ENCODE data around the gene TNS2. TPM values are rescaled to one million over a fixed set of nuclear protein-coding genes. Genes with fewer than 3 reads are reported as not detected.
A peak's percentile ranks its signal among the peaks of the same experiment; 100 is the strongest.

Gene TNS2
- total and polyA plus RNA-seq, 9 of the 15 experiments (the other 6 are each of a cell fraction or from before 2014, with no cell fraction given) = 0.28 to 3.1 (median 1.2) TPM; not detected in 1

DNA sequence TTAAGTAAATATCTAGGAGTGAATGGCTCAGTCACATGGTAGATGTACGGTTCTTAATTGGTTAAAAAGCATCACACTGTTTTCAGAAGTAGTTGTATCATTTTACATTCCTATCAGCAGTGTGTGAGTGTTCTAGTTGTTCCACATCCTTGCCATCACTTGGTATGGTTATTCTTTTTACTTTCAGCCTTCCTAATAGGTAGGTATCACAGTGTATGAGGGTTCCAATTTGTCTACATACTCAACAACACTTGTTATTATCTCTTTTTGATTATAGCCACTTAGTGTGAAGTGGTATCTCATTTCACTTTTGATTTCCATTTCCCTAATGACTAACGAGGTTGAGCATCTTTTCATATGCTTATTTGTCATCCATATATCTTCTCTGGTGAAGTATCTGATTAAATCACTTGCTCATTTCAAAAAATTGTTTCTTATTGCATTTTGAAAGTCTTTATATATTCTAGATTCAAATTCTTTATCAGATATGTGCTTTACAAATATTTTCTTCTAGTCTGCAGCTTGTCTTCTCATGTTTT lies 32.8 kb downstream of the TNS2 start:
- WGBS (ENCODE audit: insufficient coverage, low coverage, missing lambda C conversion rate) = 17% methylated on average over 2 of the region's 2 CpGs
- DNase-seq (ENCODE audit: extremely low read depth in 1 of 4, low spot score in 3 of 4) (no peak), ATAC-seq (no peak), FAIRE-seq (no peak)
- no peaks in the 10 kb centered on the region for H3K9me1 ChIP-seq (ENCODE audit: control insufficient read depth, insufficient read depth, low read length)
- ChIA-PET CTCF (ENCODE audit: low intra/inter-chr PET ratio) (no interaction called here), POLR2A (no interaction called here)
- no TSS peak for BruUV-seq (replicated peaks)
- no peaks in the 10 kb centered on the region for H3K9me3 ChIP-seq (replicated peaks; ENCODE audit: control insufficient read depth, insufficient read depth, low read depth, low read length)
- no peak overlapping the region for H3K4me2 ChIP-seq (ENCODE audit: insufficient read depth, low read length)
- no peaks in the 10 kb centered on the region for H4K20me1 ChIP-seq (replicated peaks; ENCODE audit: control insufficient read depth, insufficient read depth, low read length)
- H3K9ac ChIP-seq (ENCODE audit: insufficient read depth in 1 of 2, low read depth in 2 of 2, low read length in 2 of 2) = no peak overlapping the region
- no peak overlapping the region for H3K4me3 ChIP-seq
- H3K27me3 ChIP-seq (ENCODE audit: control insufficient read depth in 2 of 2, insufficient read depth in 2 of 2, low read length in 2 of 2) = no peaks in the 10 kb centered on the region
- H3K36me3 ChIP-seq (ENCODE audit: control insufficient read depth, insufficient read depth, low read length) = no peaks in the 10 kb centered on the region
- no peak overlapping the region for H2AFZ ChIP-seq (ENCODE audit: low read depth, low read length)
- H3K4me1 ChIP-seq (replicated peaks in 1 of 2; ENCODE audit: control insufficient read depth in 2 of 2, insufficient read depth in 2 of 2, low read length in 2 of 2) = peaks cover 5 to 13% of the 10 kb centered on the region in 2 experiments; a peak in 3 of 5 replicates
- no peak overlapping the region for H3K27ac ChIP-seq (ENCODE audit: extremely low read depth, low read depth, low read length)
- peaks cover 8% of the 10 kb centered on the region; the same call in 2 of the 3 replicates for H3K79me2 ChIP-seq (ENCODE audit: control insufficient read depth, insufficient read depth, low read length)
- intact Hi-C loops (cut with micrococcal nuclease) = no loop called here
- in situ Hi-C loops (cut with MboI) = no loop called here
- TF ChIP-seq MYBL2 (IDR thresholded peaks at IDR 0.05; ENCODE audit: low read depth) = no peak
- no peak for TF ChIP-seq MYBL2 (CRISPR knock-in tag; IDR thresholded peaks at IDR 0.05; ENCODE audit: borderline replicate concordance)
- TF ChIP-seq KDM1A (IDR thresholded peaks at IDR 0.05) = peak in 1 of 2 experiments; percentile 11; a peak in 1 of 4 replicates

DNA sequence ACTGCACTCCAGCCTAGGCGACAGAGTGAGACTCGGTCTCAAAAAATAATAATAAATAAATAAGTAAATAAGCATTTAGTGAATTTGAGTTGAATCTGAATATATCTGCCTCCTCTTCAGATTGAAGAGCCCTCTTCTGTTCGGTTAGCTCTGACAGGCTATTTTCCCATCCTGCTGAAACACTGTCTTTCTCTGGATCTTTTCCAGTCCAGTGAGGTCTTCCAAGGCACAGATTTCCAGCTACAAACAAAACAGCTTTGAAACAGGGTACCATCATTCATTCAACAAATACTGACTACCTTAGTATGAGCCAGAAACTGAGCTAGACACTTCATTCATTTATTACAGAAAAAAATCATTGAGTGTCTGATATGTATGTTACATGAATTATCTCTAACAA lies 36.5 kb downstream of the TNS2 start:
- TF ChIP-seq SRSF9 (IDR thresholded peaks at IDR 0.05; ENCODE audit: borderline replicate concordance, low read depth, low read length) = no peak
- no peak for TF ChIP-seq ZSCAN32 (CRISPR knock-in tag; IDR thresholded peaks at IDR 0.05)
- TF ChIP-seq ZNF586 (CRISPR knock-in tag; conservative IDR thresholded peaks at IDR 0.05) = no peak
- H3K9ac ChIP-seq (ENCODE audit: insufficient read depth in 1 of 2, low read depth in 2 of 2, low read length in 2 of 2) = no peak overlapping the region
- H3K4me1 ChIP-seq (replicated peaks in 1 of 2; ENCODE audit: control insufficient read depth in 2 of 2, insufficient read depth in 2 of 2, low read length in 2 of 2) = no peaks in the 10 kb centered on the region; a peak in 2 of 5 replicates
- H2AFZ ChIP-seq (ENCODE audit: low read depth, low read length) = peak overlapping the region; percentile 37; the same call in 1 of the 2 replicates
- no peaks in the 10 kb centered on the region for H4K20me1 ChIP-seq (replicated peaks; ENCODE audit: control insufficient read depth, insufficient read depth, low read length)
- H3K4me3 ChIP-seq = no peak overlapping the region
- ChIA-PET POLR2A (interaction anchor here (0.8 kb wide), 1 partner anchor 25 kb away, joined by 3 read pairs; no protein-coding TSS in a partner anchor), CTCF (ENCODE audit: low intra/inter-chr PET ratio) (no interaction called here)
- 43% methylated on average over 3 of the region's 3 CpGs for WGBS (ENCODE audit: insufficient coverage, low coverage, missing lambda C conversion rate)
- no peaks in the 10 kb centered on the region for H3K9me3 ChIP-seq (replicated peaks; ENCODE audit: control insufficient read depth, insufficient read depth, low read depth, low read length)
- no peaks in the 10 kb centered on the region for H3K27me3 ChIP-seq (ENCODE audit: control insufficient read depth in 2 of 2, insufficient read depth in 2 of 2, low read length in 2 of 2)
- in situ Hi-C loops (cut with MboI) (no loop called here), intact Hi-C loops (cut with micrococcal nuclease) (no loop called here)
- H3K79me2 ChIP-seq (ENCODE audit: control insufficient read depth, insufficient read depth, low read length) = no peaks in the 10 kb centered on the region
- no peaks in the 10 kb centered on the region for H3K9me1 ChIP-seq (ENCODE audit: control insufficient read depth, insufficient read depth, low read length)
- no peak for ATAC-seq
- H3K4me2 ChIP-seq (ENCODE audit: insufficient read depth, low read length) = no peak overlapping the region
- no peak overlapping the region for H3K27ac ChIP-seq (ENCODE audit: extremely low read depth, low read depth, low read length)
- DNase-seq (ENCODE audit: extremely low read depth in 1 of 4, low spot score in 3 of 4) = no peak
- no peak for FAIRE-seq
- H3K36me3 ChIP-seq (ENCODE audit: control insufficient read depth, insufficient read depth, low read length) = no peaks in the 10 kb centered on the region
- no TSS peak for BruUV-seq (replicated peaks)
